Measurements from ENCODE around the gene WDR7.

The WDR7 gene

GRCh38 chr18:56910967-56911366, 259.8 kb downstream of the WDR7 start:
- H4K20me1 ChIP-seq (ENCODE audit: insufficient read depth, low read length): no peaks in the 10 kb centered on the region
- no peak overlapping the region for H3K9ac ChIP-seq (ENCODE audit: low read length)
- no peak overlapping the region for H3K4me2 ChIP-seq (ENCODE audit: low read length)
- H3K79me2 ChIP-seq (ENCODE audit: insufficient read depth, low read length): no peaks in the 10 kb centered on the region
- H3K9me3 ChIP-seq (ENCODE audit: low read length): no peaks in the 10 kb centered on the region
- H3F3A ChIP-seq (ENCODE audit: insufficient read depth, low read length): no peaks in the 10 kb centered on the region
- H3K4me3 ChIP-seq (ENCODE audit: low read depth, low read length, poor library complexity, severe bottlenecking): no peak overlapping the region
- no peak overlapping the region for H2AFZ ChIP-seq (ENCODE audit: low read length)
- H3K36me3 ChIP-seq (ENCODE audit: insufficient read depth, low read length): no peaks in the 10 kb centered on the region
- H3K27me3 ChIP-seq (ENCODE audit: insufficient read depth, low read length): no peaks in the 10 kb centered on the region
- H3K9me2 ChIP-seq (ENCODE audit: low read depth, low read length): no peaks in the 10 kb centered on the region
- H3K4me1 ChIP-seq (ENCODE audit: insufficient read depth, low read length, severe bottlenecking): no peaks in the 10 kb centered on the region
- no peak overlapping the region for H3K27ac ChIP-seq (ENCODE audit: low read depth, low read length, poor library complexity, severe bottlenecking)
- no peak for TF ChIP-seq EZH2 (IDR thresholded peaks at IDR 0.05; ENCODE audit: borderline replicate concordance, low read length)
- TF ChIP-seq CTCF (IDR thresholded peaks at IDR 0.05; ENCODE audit: low read length): no peak

- no peak for TF ChIP-seq EZH2 (IDR thresholded peaks at IDR 0.05; ENCODE audit: borderline replicate concordance, low read length)
- TF ChIP-seq CTCF (IDR thresholded peaks at IDR 0.05; ENCODE audit: low read length): no peak
- no peak overlapping the region for H3K4me3 ChIP-seq (ENCODE audit: low read depth, low read length, poor library complexity, severe bottlenecking)
- no peaks in the 10 kb centered on the region for H3K9me2 ChIP-seq (ENCODE audit: low read depth, low read length)
- H3K36me3 ChIP-seq (ENCODE audit: insufficient read depth, low read length): no peaks in the 10 kb centered on the region
- no peak overlapping the region for H3K9ac ChIP-seq (ENCODE audit: low read length)
- H4K20me1 ChIP-seq (ENCODE audit: insufficient read depth, low read length): no peaks in the 10 kb centered on the region
- H3K27me3 ChIP-seq (ENCODE audit: insufficient read depth, low read length): no peaks in the 10 kb centered on the region
- H3K79me2 ChIP-seq (ENCODE audit: insufficient read depth, low read length): no peaks in the 10 kb centered on the region
- no peaks in the 10 kb centered on the region for H3F3A ChIP-seq (ENCODE audit: insufficient read depth, low read length)
- H3K4me2 ChIP-seq (ENCODE audit: low read length): no peak overlapping the region
- H3K4me1 ChIP-seq (ENCODE audit: insufficient read depth, low read length, severe bottlenecking): no peaks in the 10 kb centered on the region
- no peaks in the 10 kb centered on the region for H3K9me3 ChIP-seq (ENCODE audit: low read length)
- H3K27ac ChIP-seq (ENCODE audit: low read depth, low read length, poor library complexity, severe bottlenecking): no peak overlapping the region
- H2AFZ ChIP-seq (ENCODE audit: low read length): no peak overlapping the region
Measured at GRCh38 chr18:56913941-56914340, 262.8 kb downstream of the WDR7 start.

DNA sequence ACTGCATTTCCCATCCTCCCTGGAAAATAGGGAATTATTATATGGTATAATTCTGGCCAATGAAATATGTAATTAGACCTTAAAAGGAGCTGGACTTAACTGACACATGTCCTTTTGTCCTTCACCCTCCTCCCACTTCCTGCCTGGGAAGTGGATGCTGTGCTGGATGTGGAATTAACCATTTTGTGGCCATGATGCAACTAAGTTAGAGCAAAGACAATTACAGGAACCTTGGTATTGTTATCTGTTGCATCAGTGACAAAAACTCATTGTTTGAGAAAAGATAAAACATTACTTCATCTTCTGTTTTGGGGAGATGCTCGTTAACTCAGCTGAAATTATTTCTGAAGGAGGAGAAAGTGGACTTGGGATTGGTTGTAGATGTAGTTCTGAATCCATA, 268.0 kb downstream of the WDR7 start:
- Histone ChIP-seq H4K20me1 (ENCODE audit: insufficient read depth, low read length) (no peaks in the 10 kb centered on the region), H3K27ac (ENCODE audit: low read depth, low read length, poor library complexity, severe bottlenecking) (no peak overlapping the region), H3K4me3 (ENCODE audit: low read depth, low read length, poor library complexity, severe bottlenecking) (no peak overlapping the region), H3K27me3 (ENCODE audit: insufficient read depth, low read length) (no peaks in the 10 kb centered on the region), H2AFZ (ENCODE audit: low read length) (no peak overlapping the region), H3K9me3 (ENCODE audit: low read length) (no peaks in the 10 kb centered on the region), H3K9me2 (ENCODE audit: low read depth, low read length) (no peaks in the 10 kb centered on the region), H3K79me2 (ENCODE audit: insufficient read depth, low read length) (no peaks in the 10 kb centered on the region), H3K36me3 (ENCODE audit: insufficient read depth, low read length) (no peaks in the 10 kb centered on the region), H3K4me1 (ENCODE audit: insufficient read depth, low read length, severe bottlenecking) (no peaks in the 10 kb centered on the region), H3K4me2 (ENCODE audit: low read length) (no peak overlapping the region), H3F3A (ENCODE audit: insufficient read depth, low read length) (no peaks in the 10 kb centered on the region), H3K9ac (ENCODE audit: low read length) (no peak overlapping the region)
- TF ChIP-seq CTCF (IDR thresholded peaks at IDR 0.05; ENCODE audit: low read length) (no peak), EZH2 (IDR thresholded peaks at IDR 0.05; ENCODE audit: borderline replicate concordance, low read length) (no peak)

All from OCI-LY1 (cell line).